NCI-H187 treated with DMSO at 0.1 percent for 48 hours (cell line): ENCODE measurements around the gene COG1.

Source experiments
- DNase-seq: peaks from one replicate; lab custom pipeline; 2025; lab: John Stamatoyannopoulos, UW

COG1 gene

DNA sequence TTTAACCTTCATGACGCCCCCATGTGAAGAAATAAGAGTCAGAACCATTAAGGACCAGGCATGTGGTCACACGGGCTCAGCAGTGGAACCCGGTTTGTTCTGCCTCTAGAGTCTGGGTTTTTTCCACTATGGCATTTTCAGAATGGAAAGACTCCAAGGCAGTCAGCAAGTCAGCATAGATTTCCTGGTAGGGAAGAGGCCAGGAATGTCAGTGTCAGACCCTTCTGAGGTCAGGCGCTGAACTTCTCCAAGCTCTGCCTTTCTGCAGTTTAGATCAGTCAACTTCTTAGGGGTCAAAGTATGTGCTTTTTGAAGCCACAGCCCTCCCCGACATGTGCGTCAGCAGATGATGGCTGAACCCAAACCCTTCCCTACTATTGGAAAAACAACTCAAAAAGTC, 24.2 kb upstream of the COG1 start:
- no peak for DNase-seq

DNA sequence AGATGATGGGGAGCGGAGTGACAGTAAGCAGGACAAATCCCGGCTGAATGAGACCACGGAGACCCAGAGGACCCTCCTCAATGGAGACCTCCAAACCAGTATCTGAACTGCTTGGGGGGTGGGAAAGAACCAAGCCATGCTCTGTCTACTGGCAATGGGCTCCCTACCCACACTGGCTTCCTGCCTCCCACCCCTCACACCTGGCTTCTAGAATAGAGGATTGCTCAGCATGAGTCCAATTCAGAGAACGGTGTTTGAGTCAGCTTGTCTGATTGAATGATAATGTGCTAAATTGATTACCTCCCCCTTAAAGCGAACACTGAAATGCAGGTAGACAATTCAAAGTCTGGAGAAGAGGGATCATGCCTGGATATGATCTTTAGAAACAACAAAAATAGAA, 22.5 kb upstream of the COG1 start:
- no peak for DNase-seq

DNA sequence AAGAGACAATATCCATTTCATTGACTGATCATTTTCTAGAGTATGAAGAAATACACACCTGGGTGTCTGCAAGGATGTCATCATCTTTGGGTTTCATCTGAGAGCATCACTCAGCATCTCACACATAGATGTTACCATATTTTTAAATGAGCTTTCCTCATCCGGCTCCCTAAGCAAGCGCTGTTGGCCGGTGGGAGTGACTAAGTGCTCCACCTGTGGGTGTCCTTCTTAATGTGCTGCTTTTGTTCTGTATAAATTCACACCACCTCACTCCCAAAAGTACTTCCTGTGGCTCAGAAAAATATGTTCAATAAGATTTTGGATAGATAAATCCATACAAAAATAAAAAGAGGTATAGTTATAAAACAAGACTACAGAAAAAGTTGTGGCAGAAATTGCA, 20.6 kb upstream of the COG1 start:
- DNase-seq, result no peak

DNA sequence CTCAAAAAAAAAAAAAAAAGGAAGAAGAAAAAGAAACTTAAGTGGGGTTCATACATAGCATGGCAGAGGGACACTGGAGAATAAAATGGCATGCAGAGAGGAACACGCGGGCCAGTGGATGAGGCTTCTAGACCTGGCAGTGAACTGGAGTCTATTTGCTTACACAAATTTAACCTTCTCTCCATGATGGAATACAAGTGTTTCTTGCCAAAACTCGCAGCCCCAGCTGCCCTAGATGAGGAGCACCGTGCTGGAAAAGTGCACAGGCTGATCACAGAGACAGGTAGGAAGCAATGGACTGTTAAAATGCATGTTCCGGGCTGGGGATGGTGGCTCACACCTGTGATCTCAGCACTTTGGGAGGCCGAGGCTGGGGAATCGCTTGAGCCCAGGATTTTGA, 18.7 kb upstream of the COG1 start:
- no peak for DNase-seq

DNA sequence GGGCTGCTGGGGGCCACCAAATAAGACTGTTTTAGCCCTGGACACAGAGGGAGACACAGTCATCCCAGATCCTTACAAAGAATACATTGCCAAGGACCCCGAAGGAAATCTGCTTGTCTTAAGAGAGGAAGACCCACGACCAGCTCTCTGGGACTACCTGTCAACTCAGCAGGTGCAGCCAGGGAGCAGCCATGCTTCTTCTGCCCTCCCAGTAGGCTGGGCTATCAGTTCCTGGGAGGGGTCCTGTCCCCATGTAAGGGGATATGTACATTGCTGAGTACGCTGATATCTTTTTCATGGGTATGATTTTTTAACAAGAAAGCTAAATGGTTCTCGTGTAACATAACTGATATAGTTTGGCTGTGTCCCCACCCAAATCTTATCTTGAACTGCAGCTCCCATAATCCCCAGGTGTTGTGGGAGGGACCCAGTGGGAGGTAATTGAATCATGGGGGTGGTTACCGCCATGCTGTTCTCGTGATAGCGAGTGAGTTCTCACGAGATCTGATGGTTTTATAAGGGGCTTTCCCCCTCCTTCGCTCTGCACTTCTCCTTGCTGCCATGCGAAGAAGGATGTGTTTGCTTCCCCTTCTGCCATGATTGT, 16.8 kb upstream of the COG1 start:
- DNase-seq, result no peak

DNA sequence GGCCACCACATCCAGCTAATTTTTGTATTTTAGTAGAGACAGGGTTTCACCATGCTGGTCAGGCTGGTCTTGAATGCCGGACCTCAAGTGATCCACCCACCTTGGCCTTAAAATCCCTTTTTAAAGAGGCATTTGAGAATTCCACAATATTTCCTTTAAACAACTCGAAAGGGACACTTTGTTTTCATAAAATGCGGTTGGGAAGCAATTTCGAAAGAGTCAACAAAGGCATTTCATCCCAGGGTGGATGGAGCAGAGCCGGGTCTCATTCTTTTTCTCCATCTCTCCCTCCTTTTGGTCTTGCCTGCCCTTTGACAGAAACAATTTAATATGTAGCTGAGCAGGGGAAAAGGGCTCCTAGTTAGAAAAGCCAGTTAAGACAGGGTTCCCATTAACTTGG, 13.5 kb upstream of the COG1 start:
- DNase-seq, result no peak

DNA sequence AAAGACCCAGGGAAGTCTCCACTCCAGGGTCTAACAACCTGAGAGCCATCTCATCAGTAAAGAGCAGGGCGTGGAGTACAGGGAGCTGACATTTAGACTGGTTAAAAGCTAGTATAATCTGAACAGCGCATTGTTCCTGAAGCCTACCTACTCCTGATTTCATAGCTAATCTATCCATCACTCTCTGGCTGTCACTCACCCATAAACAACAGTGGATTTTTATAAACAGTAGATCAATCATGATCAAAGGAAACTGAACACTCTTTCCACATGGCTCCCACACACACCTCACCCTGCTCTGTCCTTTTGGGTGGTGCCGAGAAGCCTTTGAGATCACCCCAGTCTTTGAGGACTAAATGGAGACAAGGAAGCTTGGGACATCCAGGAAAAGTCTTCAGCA, 13.0 kb upstream of the COG1 start:
- DNase-seq, result no peak

DNA sequence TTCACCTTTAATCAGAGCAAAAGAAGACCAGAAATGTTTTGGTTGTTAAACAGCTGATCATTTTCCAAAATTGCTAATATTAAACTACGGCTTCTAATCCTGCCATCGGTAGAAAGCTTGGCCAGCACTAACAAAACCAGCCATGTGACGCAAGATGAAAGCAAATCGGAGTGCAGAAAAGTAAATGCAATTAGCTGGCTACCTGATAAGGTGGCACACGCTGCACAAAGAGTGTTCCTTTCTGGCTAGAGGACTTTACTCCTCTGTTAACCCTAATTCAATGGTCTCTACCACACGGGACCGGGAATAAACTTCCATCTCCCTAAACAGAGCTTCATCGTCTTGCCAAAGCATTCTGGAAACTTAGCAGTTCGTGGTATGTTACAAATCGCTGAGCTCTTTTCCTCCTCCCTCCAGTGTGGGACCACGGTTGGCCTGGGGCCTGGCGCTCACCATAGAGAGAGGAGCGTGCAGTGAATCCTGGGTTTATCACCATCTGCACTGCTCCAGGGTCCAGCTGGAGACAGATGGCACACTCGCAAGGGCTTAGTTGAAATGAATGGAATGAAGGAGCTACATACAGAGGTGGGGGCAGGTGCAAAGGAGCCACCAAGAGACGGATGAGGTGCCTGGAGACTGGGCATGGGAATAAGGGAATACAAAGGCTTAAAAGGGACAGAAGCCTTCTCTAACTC, 10.1 kb upstream of the COG1 start:
- DNase-seq, result no peak

DNA sequence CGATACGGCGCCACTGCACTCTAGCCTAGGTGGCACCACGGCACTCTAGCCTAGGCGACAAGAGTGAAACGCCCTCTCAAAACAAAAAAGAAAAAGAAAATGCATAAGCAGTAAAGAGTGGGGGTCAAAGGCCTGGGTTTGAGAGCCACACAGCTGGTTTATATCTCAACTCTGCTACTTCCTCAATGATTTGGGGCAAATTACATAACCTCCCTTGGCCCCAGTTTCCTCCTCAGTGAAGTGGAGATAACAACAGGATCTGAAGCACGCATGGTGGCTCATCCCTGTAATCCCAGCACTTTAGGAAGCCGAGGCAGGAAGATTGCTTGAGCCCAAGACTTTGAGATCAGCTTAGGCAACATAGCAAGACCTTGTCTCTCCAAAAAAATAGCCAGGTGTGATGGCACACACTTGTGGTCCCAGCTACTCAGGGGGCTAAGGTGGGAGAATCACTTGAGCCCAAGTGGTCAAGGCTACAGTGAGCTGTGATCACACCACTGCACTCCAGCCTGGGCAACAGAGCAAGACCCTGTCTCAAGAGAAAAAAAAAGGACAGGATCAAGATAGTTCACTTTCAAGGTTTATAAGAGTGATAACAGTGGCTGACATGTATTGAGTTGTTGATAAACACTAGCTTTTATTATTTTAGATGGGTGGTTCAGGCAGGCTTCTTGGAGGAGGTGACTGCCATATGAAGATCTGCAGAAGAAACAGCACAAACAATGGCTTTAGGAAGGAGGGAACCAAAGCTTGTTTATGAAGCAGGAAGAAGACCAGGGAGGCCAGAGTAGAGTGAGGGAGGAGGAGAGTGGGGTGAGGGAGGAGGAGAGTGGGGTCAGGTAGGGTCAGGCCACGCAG, 8.5 kb upstream of the COG1 start:
- no peak for DNase-seq

DNA sequence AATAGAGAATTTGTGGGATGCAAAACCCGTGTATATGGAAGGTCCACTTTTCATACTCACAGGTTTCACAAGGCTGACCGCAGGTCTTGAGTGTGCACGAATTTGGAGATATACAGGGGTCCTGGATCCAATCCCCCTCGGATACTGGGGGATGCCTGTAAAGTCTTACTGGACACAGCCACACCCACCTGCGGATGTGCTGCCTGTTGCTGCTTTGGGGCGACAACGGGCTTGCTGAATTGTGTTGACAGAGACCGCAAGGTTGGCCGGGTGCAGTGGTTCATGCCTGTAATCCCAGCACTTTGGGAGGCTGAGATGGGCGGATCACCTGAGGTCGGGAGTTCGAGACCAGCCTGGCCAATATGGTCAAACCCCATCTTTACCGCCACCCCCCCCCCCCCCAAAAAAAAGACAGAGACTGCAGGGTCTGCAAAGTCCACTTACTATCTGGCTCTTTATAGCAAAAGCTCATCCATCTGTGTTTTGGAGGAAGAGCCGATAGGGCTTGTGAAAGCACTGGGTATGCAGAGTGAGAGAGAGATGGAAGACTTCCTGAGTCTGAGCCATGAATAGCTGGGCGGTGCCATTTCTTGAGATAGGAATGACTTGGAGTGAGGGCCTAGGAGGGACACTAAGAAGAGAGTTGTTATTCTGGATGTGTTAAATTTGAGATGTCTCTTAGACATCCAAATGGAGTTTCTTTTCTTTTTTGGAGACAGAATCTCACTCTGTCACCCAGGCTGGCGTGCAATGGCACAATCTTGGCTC, 6.4 kb upstream of the COG1 start:
- no peak for DNase-seq

DNA sequence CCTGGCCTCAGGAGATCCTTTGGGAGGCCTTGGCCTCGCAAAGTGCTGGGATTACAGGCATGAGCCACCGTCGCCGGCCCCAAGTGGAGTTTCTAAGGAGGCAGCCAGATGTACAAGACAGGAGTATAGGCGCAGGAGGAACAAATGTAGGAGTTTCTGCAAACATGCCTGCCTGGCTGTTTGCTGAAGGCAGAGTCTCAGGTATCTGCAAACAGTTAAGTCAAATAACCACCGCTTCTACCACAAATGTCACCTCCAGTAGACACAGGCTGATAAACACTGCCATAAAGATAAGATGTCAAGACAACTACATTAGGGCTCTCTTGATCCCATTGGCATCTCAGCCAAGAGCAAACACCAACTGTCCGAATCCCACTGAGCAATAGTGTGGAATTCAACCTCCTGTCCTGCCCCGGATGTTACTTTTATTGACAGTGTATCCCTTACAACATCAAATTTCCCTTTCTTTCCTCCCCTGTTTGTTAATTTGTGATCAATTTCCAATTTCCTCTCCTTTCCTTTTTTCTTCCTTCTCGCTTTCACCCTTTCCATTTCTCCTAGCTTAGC, 5.6 kb upstream of the COG1 start:
- DNase-seq, result no peak

DNA sequence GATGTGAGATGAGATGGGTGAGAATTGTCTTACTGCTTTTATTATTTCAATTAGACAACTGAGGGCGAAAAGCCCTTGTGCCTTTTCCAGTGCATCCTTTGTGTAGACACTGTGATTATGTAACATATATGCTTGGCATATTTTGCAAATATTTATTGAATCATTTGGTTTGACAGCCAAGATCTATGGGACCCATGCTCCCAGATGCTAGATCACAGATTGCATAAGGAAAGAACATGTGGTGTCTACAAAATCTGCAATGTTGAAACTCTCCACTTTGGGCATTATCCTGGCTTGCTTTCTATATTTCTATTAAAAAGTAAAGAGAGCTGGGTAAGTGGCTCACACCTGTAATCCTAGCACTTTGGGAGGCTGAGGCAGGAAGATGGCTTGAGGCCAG, 4.8 kb upstream of the COG1 start:
- no peak for DNase-seq

DNA sequence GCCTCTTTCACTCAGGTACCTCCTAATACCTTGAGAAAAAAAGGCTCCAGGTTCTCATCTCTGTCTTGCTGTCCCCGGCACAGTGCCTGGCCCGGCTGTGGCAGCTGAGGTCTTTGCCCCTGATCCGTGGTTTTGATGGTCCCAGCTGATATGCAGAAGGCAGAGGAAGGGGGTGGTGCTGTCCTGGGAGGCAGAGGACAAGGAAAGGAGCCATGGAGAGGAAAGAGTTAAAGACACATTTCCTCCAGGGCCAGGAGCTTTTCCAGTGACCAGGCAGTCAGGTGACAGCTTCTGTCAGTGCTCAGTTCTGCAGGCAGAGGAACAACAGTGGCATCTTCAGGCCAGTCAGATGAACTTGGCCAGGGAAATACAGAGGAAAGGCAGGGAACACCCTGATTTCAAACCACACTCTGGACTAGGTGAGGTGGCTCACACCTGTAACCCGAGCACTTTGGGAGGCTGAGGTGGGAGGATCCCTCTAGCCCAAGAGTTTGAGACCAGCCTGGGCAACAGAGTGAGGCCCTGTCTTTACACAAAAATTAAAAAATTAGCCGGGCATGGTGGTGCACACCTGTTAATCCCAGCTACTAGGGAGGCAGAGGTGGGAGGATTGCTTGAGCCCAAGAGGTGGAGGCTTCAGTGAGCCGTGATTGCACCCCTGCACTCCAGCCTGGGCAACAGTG, 3.3 kb upstream of the COG1 start:
- no peak for DNase-seq

DNA sequence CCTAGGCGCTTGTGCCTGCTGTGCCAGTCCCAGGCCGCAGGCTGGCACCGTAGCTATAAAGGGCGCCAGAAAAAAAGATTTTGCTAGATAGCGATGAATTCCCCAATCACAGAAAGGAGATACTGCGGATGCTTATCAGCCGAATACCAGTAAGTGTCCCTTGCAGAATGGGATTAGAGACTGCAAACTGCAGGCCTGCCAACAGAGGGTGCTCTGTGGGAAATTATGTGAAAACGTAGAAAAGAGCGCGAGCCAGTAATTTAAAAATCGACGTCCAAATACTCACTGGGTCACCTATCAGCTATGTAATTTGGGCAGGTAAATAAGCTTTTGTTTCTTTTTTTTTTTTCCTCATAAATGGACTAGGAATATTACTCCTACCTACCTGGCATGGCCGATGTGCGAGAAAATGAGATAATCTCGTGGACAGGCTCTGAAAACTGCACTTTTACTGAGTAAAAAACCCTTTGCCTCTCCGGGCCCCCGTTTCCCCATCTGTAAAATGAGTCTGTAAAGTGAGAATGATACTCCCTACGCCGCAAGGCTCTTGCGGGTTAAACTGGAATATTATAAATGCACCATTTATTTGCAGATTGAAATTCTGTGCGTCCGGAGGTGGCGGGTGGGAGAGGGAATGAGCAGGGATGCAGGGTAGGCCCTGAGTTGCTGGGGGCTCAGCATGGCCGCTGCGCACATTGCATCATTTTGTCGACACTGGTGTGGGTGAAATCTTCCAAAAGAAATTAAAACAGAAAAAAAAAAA, 1.2 kb upstream of the COG1 start:
- peak; percentile 22 for DNase-seq

DNA sequence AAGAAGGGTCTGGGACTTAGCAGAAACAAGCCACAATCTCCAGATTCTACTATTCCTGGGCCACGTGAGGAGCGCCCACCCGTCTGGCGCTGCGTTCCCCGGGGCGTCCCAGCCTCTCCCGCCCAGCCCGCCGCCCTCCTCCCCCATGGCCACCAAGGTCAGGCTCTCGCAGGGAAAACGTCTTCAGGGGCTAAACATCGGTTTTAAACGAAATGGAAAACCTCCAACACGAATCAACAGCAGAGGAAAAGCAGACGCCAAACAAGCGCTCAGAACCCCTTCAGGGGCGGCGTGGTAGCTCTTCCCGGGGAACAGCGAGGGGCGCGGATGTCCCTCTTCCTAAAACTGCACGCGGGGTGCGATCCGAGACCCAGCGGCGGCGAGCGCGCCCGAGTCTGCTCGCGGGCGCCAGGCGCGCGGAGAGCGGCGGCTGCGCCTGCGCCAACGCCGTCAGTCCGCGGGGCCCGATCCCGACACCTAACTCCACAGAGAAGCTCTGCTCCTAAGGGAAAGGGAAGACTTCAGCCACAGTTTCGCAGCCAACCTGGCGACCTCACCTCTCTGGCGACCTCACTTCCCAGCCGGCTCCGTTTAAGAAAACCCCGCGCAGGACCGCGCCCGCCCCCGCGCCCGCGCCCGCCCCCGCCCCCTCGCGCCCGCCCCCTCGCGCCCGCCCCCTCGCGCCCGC, 505 bp upstream of the COG1 start:
- DNase-seq, result no peak

DNA sequence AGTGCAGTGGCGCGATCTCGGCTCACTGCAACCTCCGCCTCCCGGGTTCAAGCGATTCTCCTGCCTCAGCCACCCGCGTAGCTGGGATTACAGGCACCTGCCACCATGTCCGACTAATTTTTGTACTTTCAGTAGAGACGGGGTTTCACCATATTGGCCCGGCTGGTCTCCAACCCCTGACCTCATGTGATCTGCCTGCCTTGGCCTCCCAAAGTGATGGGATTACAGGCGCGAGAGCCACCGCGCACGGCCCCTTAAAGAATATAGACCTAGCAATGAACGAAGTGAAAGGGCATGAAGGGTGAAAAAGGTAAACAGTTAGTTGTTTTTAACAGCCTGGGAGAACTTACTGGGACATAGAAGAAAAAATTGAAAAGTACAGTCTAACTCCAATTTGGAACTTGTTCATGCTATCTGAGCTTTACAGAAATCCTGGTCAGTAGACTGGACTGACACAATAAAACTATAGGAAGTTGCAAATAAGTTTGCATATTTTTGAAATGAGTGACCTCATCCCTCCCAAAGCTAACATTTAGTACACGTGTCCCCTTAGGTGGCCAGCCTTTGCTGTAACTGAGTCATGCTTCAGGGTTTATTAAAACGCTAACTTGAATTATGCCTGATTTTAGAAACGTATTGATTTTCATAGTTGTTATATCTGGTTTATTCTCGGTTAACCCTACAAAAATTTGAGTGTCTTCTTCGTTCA, 1.8 kb downstream of the COG1 start:
- no peak for DNase-seq

DNA sequence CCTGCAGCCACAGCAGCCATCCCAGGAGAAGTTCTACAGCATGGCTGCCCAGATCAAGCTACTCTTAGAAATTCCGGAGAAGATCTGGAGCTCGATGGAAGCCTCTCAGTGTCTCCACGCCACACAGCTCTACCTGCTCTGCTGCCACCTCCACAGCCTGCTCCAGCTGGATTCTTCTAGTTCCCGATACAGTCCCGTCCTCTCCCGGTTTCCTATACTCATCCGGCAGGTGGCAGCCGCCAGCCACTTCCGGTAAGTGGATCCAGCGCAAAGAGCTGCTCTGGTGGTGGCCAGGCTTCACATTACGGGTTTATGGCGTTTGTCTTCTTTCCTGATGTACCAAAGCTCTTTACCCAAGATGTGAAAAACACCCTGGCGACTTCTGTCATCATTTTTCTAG, 3.6 kb downstream of the COG1 start:
- peak; percentile 51 for DNase-seq

DNA sequence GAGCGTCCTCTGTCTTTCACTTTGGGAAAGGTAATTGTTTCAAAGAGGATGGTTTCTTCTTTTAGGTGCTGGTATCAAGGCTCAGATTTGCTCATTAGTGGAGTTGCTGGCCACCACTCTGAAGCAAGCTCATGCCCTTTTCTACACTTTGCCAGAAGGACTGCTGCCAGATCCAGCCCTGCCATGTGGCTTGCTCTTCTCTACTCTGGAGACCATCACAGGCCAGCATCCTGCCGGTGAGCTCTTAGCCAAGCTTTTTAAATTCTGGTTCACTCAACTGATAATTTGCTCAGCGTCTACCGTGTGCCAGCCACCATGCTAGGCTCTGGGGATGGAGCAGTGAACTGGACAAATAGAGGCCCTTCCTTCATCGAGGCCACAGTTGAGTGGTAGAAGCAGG, 4.3 kb downstream of the COG1 start:
- DNase-seq, result no peak

DNA sequence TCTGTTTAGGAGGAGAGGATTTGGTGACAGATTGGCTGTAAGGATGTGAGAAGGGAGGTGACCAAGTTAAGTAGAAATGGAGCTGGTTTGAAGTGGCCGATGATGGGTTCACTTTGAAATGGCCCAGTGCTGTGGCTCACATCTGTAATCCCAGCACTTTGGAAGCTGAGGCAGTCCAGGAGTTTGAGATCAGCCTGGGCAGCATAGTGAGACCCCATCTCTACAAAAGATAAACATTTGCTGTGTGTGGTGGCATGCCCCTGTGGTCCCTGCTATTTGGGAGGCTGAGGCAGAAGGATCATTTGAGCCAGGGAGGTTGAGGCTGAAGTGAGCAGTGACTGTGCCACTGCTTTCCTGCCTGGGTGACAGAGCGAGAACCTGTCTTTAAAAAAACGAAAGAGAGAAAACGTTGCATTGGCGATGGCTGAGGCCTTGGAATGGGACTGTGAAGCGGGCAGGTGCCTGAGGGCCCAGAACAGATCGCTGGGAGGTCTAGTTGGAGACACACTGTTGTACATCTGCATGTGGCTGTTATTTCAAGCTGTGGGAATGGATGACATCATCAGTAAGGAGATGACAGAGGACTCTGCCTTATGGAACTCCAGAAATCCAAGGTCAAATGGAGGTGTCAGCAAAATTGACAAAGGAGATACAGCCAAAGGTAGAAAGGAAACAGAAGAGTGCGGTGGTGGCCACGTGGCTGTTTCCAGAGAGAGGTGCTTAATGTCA, 5.5 kb downstream of the COG1 start:
- DNase-seq, result no peak
